GM13976 (cell line): ENCODE results near the gene OSBPL7.

Experiments used
- DNase-seq: peaks from one replicate; pipeline ENCODE4 v3.0.0; 2012; ENCODE audit warnings: low spot score
- CTCF ChIP-seq: IDR thresholded peaks from 2 replicates; pipeline ENCODE4 v1.5.1; 2012; ENCODE audit warnings: borderline replicate concordance, mild to moderate bottlenecking; ENCODE audit not compliant: insufficient read depth; ENCODE audit errors: extremely low read depth, missing control alignments, control extremely low read depth
- in situ Hi-C: fragments of 300-500 bp; cut with MboI; formaldehyde crosslinking; loops from one replicate; pipeline ENCODE4 v1.12.0; 2022; ENCODE audit warnings: low sequenced_read_pairs, mixed read lengths, inconsistent platforms; ENCODE audit not compliant: unreplicated experiment

The OSBPL7 gene

GRCh38 chr17:47847341-47848197 lies 26.0 kb upstream of the OSBPL7 start:
- TF ChIP-seq CTCF, result peak; percentile 20
- DNase-seq, result no peak
- in situ Hi-C loops, result no loop called here

- no peak for TF ChIP-seq CTCF
- DNase-seq, result no peak
- in situ Hi-C loops, result no loop called here
Observed at GRCh38 chr17:47846716-47847340, 25.2 kb upstream of the OSBPL7 start.

DNA sequence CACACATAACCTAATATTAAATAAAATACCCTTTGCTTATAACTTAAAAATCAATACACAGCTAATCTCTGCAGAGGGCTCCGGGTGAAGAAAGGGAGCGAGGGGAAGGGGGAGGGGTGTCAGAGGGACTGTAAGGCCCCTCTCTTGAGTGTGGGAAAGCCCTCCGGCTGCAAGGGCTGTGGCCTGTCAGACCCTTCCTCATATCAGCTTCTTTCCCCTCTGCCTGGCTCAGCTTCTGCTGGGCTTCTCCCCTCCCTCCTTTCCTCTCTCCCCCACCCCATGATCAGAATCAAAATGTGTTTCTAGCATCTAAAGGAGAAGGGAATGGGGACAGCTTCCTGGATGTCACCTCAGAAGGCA lies 24.1 kb upstream of the OSBPL7 start:
- no peak for DNase-seq
- in situ Hi-C loops, result no loop called here
- TF ChIP-seq CTCF, result no peak

DNA sequence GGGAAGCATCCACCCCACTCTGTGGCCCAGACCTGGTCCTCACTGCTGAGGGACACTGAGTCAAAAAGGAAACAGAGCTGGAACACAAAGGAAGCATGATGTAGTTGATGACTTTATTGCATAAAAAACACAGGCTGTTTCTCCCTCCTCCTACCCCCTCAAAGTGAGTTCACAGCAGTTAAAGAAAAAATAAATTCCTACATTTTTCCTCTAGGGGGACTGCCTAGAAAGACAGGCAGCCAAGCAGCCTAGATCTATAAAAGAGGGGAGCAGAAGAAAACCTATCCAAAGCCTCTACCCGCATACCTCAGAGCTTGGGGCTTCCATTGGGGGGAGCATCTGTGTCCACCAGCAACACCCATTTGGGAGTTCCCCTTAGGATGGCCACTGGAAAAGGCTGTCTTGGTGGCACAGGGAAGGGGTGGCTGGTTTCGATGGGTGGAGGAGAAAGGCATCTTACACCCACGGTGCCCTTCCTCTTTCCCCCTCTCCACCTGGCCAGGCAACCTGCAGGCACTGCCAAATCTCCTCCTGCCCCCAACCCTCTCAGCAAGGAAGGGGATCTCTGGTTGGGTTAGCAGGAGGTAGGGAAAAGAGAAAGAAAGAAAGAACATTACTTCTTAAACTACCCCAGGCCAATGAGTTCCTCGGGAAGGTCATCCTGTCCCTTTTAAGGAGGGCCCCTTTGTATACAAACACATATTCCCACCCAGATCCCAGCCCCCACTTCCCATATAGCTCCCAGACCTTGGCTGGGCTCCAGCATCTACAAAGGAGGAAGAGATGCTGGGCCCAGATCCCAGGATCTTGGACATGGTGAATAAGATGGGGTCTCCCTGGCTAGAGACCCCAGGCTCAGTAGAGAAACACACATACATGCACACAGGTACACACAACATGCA lies 23.5 kb upstream of the OSBPL7 start:
- in situ Hi-C loops, result loop anchor here (5.0 kb wide), 1 partner anchor 47 kb away; no protein-coding TSS in a partner anchor
- DNase-seq, result no peak
- no peak for TF ChIP-seq CTCF

DNA sequence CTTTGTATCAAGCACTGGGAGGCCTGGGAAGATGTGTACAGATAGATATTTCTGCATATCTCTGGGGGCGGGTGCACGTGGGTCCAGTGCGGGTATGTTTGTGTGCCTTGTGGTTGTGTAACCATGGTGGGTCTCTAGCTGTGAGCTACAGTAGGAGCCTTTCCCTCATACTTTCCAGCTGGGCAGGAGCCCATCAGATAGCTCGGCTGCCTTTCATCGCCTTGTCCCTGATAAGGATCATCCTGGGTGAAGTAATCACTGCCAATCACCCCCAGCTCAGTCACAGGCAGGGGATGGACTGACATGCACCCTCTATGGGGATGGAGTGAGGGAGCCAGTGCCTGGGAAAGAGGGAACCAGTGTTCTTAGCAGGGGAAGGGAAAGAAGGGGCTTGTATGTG lies 22.6 kb upstream of the OSBPL7 start:
- TF ChIP-seq CTCF, result no peak
- DNase-seq, result no peak
- in situ Hi-C loops, result loop anchor here (5.0 kb wide), 1 partner anchor 48 kb away; no protein-coding TSS in a partner anchor

- TF ChIP-seq CTCF, result no peak
- in situ Hi-C loops, result loop anchor here (5.0 kb wide), 1 partner anchor 49 kb away; no protein-coding TSS in a partner anchor
Observed at GRCh38 chr17:47843391-47843730, 21.8 kb upstream of the OSBPL7 start.

More at GRCh38 chr17:47843391-47843730, 21.8 kb upstream of the OSBPL7 start:
- no peak for DNase-seq
